ENCODE results near the gene ARL5A. TPM values are rescaled to one million over a fixed set of nuclear protein-coding genes. Genes with fewer than 3 reads are reported as not detected.

ARL5A gene
- total RNA-seq, 8 experiments from 2014 or later: 26.2 to 64.2 (median 29.9) TPM

- Histone ChIP-seq H3K4me1 (replicated peaks in 1 of 2) (peaks cover 7 to 13% of the 10 kb centered on the region in 2 donors), H3K4me3 (peak overlapping the region; percentile 64 to 95 (median 84)), H3K27ac (no peak overlapping the region)
- no peak for ATAC-seq (replicated peaks in 6 of 8)
- in situ Hi-C loops (cut with MboI; ENCODE audit: low pct_unique_long_range_greater_than_20kb in 2 of 9, low sequenced_read_pairs in 9 of 9, unreplicated experiment in 9 of 9): no loop called here
- WGBS, 10 experiments: 42 to 100% (median 82%) methylated on average over 1 to 5 of the region's 5 CpGs; no CpG with 5 or more reads in 1 of the 10 experiments
Observed at GRCh38 chr2:151828890-151829324, 686 bp upstream of the ARL5A start.

- ATAC-seq (replicated peaks in 6 of 8): peak in 7 of 8 experiments; percentile 1 to 20 (median 3)
- in situ Hi-C loops (cut with MboI; ENCODE audit: low pct_unique_long_range_greater_than_20kb in 2 of 9, low sequenced_read_pairs in 9 of 9, unreplicated experiment in 9 of 9): no loop called here
- Histone ChIP-seq H3K27ac (peak overlapping the region; percentile 82 to 92), H3K4me1 (replicated peaks in 1 of 2) (peaks cover 10 to 13% of the 10 kb centered on the region in 2 donors), H3K4me3 (peak overlapping the region; percentile 64 to 95 (median 84))
- WGBS, 10 experiments: 0 to 13% (median 1%) methylated on average over 3 to 20 of the region's 38 CpGs; no CpG with 5 or more reads in 3 of the 10 experiments
Observed at GRCh38 chr2:151827564-151828142, 568 bp downstream of the ARL5A start.

GRCh38 chr2:151826737-151827157 lies 1.5 kb downstream of the ARL5A start:
- Histone ChIP-seq H3K4me3 (peak overlapping the region; percentile 64 to 95 (median 84)), H3K27ac (no peak overlapping the region), H3K4me1 (replicated peaks in 1 of 2) (peaks cover 10 to 13% of the 10 kb centered on the region in 2 donors)
- in situ Hi-C loops (cut with MboI; ENCODE audit: low pct_unique_long_range_greater_than_20kb in 2 of 9, low sequenced_read_pairs in 9 of 9, unreplicated experiment in 9 of 9): no loop called here
- WGBS, 10 experiments: 28 to 64% (median 36%) methylated on average over 2 to 6 of the region's 6 CpGs; no CpG with 5 or more reads in 2 of the 10 experiments
- no peak for ATAC-seq (replicated peaks in 6 of 8)

- Histone ChIP-seq H3K4me1 (replicated peaks in 1 of 2) (peaks cover 10 to 13% of the 10 kb centered on the region in 2 donors), H3K4me3 (no peak overlapping the region), H3K27ac (no peak overlapping the region)
- 25 to 79% (median 58%) methylated on average over 1 to 2 of the region's 2 CpGs; no CpG with 5 or more reads in 1 of the 10 experiments for WGBS, 10 experiments
- no peak for ATAC-seq (replicated peaks in 6 of 8)
- in situ Hi-C loops (cut with MboI; ENCODE audit: low pct_unique_long_range_greater_than_20kb in 2 of 9, low sequenced_read_pairs in 9 of 9, unreplicated experiment in 9 of 9): loop anchor here in 2 of 9 experiments (25.0 kb wide), 1 partner anchor 187 kb away; no protein-coding TSS in a partner anchor
Observed at GRCh38 chr2:151824886-151825285, 3.3 kb downstream of the ARL5A start.

GRCh38 chr2:151823651-151824050 lies 4.6 kb downstream of the ARL5A start:
- H3K4me1 ChIP-seq (replicated peaks in 1 of 2): peaks cover 10 to 13% of the 10 kb centered on the region in 2 donors
- WGBS, 10 experiments: 0 to 71% (median 54%) methylated on average over 1 to 5 of the region's 6 CpGs; no CpG with 5 or more reads in 2 of the 10 experiments
- no peak overlapping the region for H3K4me3 ChIP-seq
- ATAC-seq (replicated peaks in 6 of 8): no peak
- no peak overlapping the region for H3K27ac ChIP-seq
- in situ Hi-C loops (cut with MboI; ENCODE audit: low pct_unique_long_range_greater_than_20kb in 2 of 9, low sequenced_read_pairs in 9 of 9, unreplicated experiment in 9 of 9): loop anchor here in 2 of 9 experiments (25.0 kb wide), 1 partner anchor 189 kb away; no protein-coding TSS in a partner anchor

GRCh38 chr2:151819920-151820319 lies 8.3 kb downstream of the ARL5A start:
- in situ Hi-C loops (cut with MboI; ENCODE audit: low pct_unique_long_range_greater_than_20kb in 2 of 9, low sequenced_read_pairs in 9 of 9, unreplicated experiment in 9 of 9): loop anchor here in 2 of 9 experiments (25.0 kb wide), 1 partner anchor 192 kb away; no protein-coding TSS in a partner anchor
- H3K4me3 ChIP-seq: no peak overlapping the region
- peaks cover 0 to 3% of the 10 kb centered on the region in 2 donors for H3K4me1 ChIP-seq (replicated peaks in 1 of 2)
- 70 to 100% (median 91%) methylated on average over 1 to 2 of the region's 2 CpGs; no CpG with 5 or more reads in 2 of the 10 experiments for WGBS, 10 experiments
- no peak for ATAC-seq (replicated peaks in 6 of 8)
- H3K27ac ChIP-seq: no peak overlapping the region

- H3K4me1 ChIP-seq (replicated peaks in 1 of 2): no peaks in the 10 kb centered on the region
- no peak overlapping the region for H3K27ac ChIP-seq
- ATAC-seq (replicated peaks in 6 of 8): no peak
- 93 to 100% (median 100%) methylated on average over 1 to 2 of the region's 3 CpGs; no CpG with 5 or more reads in 5 of the 10 experiments for WGBS, 10 experiments
- in situ Hi-C loops (cut with MboI; ENCODE audit: low pct_unique_long_range_greater_than_20kb in 2 of 9, low sequenced_read_pairs in 9 of 9, unreplicated experiment in 9 of 9): loop anchor here in 2 of 9 experiments (25.0 kb wide), 1 partner anchor 194 kb away; no protein-coding TSS in a partner anchor
- H3K4me3 ChIP-seq: no peak overlapping the region
Observed at GRCh38 chr2:151817929-151818328, 10.3 kb downstream of the ARL5A start.

GRCh38 chr2:151816843-151817242 lies 11.4 kb downstream of the ARL5A start:
- Histone ChIP-seq H3K27ac (no peak overlapping the region), H3K4me3 (no peak overlapping the region), H3K4me1 (replicated peaks in 1 of 2) (no peaks in the 10 kb centered on the region)
- no peak for ATAC-seq (replicated peaks in 6 of 8)
- 67 to 100% (median 100%) methylated on average over 1 to 2 of the region's 2 CpGs; no CpG with 5 or more reads in 1 of the 10 experiments for WGBS, 10 experiments
- in situ Hi-C loops (cut with MboI; ENCODE audit: low pct_unique_long_range_greater_than_20kb in 2 of 9, low sequenced_read_pairs in 9 of 9, unreplicated experiment in 9 of 9): loop anchor here in 2 of 9 experiments (25.0 kb wide), 1 partner anchor 195 kb away; no protein-coding TSS in a partner anchor

- in situ Hi-C loops (cut with MboI; ENCODE audit: low pct_unique_long_range_greater_than_20kb in 2 of 9, low sequenced_read_pairs in 9 of 9, unreplicated experiment in 9 of 9): loop anchor here in 2 of 9 experiments (25.0 kb wide), 1 partner anchor 196 kb away; no protein-coding TSS in a partner anchor
- 70 to 100% (median 92%) methylated on average over 2 to 7 of the region's 9 CpGs for WGBS, 10 experiments
- ATAC-seq (replicated peaks in 6 of 8): no peak
- H3K4me1 ChIP-seq (replicated peaks in 1 of 2): no peaks in the 10 kb centered on the region
- H3K4me3 ChIP-seq: no peak overlapping the region
- H3K27ac ChIP-seq: no peak overlapping the region
Observed at GRCh38 chr2:151815821-151816489, 12.3 kb downstream of the ARL5A start.

- Histone ChIP-seq H3K4me3 (no peak overlapping the region), H3K27ac (no peak overlapping the region), H3K4me1 (replicated peaks in 1 of 2) (no peaks in the 10 kb centered on the region)
- no peak for ATAC-seq (replicated peaks in 6 of 8)
- 90 to 100% (median 100%) methylated on average over 1 of the region's 1 CpG; no CpG with 5 or more reads in 2 of the 10 experiments for WGBS, 10 experiments
- in situ Hi-C loops (cut with MboI; ENCODE audit: low pct_unique_long_range_greater_than_20kb in 2 of 9, low sequenced_read_pairs in 9 of 9, unreplicated experiment in 9 of 9): loop anchor here in 2 of 9 experiments (25.0 kb wide), 1 partner anchor 202 kb away; no protein-coding TSS in a partner anchor
Observed at GRCh38 chr2:151810489-151810888, 17.7 kb downstream of the ARL5A start.

- 40 to 100% (median 100%) methylated on average over 1 of the region's 1 CpG; no CpG with 5 or more reads in 2 of the 10 experiments for WGBS, 10 experiments
- Histone ChIP-seq H3K27ac (no peak overlapping the region), H3K4me3 (no peak overlapping the region), H3K4me1 (replicated peaks in 1 of 2) (no peaks in the 10 kb centered on the region)
- ATAC-seq (replicated peaks in 6 of 8): no peak
- in situ Hi-C loops (cut with MboI; ENCODE audit: low pct_unique_long_range_greater_than_20kb in 2 of 9, low sequenced_read_pairs in 9 of 9, unreplicated experiment in 9 of 9): loop anchor here in 2 of 9 experiments (25.0 kb wide), 1 partner anchor 203 kb away; no protein-coding TSS in a partner anchor
Observed at GRCh38 chr2:151809073-151809383, 19.2 kb downstream of the ARL5A start.

GRCh38 chr2:151808258-151809072 lies 19.8 kb downstream of the ARL5A start:
- no peak overlapping the region for H3K27ac ChIP-seq
- no peak overlapping the region for H3K4me3 ChIP-seq
- 82 to 100% (median 94%) methylated on average over 1 to 5 of the region's 5 CpGs; no CpG with 5 or more reads in 3 of the 10 experiments for WGBS, 10 experiments
- no peak for ATAC-seq (replicated peaks in 6 of 8)
- in situ Hi-C loops (cut with MboI; ENCODE audit: low pct_unique_long_range_greater_than_20kb in 2 of 9, low sequenced_read_pairs in 9 of 9, unreplicated experiment in 9 of 9): loop anchor here in 2 of 9 experiments (25.0 kb wide), 1 partner anchor 204 kb away; no protein-coding TSS in a partner anchor
- no peaks in the 10 kb centered on the region for H3K4me1 ChIP-seq (replicated peaks in 1 of 2)

All from motor neuron (in vitro differentiated cells).